Measurements from ENCODE around the gene CNTN6.
"Not testable (repeated sequence)": the region's sequence is repeated elsewhere in the genome, so short reads cannot be mapped to it uniquely, and the experiment has no call there.

CNTN6 gene

DNA sequence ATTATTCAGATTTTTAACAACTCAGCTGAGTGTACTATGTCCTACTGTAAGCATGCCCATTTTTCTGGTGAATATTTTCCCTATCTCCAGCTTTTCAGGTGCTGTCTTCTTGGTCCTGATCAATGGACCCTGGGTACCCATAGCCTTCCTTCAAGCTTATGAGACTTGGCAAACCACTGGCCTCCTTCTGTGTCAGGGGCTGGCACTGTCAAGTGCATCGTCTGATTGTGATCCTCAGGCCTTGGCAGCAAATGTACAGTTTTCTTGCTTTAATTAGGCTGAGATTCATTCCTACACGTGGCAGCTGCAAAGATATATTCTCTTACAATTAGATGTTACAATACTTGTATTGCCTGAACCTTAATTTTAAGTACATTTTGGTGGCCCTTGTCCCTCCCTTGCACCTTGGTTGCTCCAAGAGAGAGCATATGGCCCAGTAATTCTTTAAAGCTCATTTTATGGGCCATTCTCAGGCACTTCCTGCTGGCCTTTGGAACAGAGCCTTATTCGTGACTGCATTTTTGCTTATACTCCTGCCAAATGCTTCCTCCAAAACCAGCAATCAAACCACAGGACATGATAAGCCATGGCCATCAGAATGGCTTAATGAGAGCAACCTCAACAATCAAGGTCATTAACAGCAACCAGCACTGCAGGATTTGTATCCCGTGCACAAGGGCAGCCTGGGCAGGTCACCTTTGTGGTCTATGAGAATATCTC lies 179.9 kb downstream of the CNTN6 start:
- in situ Hi-C loops (cut with MboI; ENCODE audit: low sequenced_read_pairs): no loop called here

DNA sequence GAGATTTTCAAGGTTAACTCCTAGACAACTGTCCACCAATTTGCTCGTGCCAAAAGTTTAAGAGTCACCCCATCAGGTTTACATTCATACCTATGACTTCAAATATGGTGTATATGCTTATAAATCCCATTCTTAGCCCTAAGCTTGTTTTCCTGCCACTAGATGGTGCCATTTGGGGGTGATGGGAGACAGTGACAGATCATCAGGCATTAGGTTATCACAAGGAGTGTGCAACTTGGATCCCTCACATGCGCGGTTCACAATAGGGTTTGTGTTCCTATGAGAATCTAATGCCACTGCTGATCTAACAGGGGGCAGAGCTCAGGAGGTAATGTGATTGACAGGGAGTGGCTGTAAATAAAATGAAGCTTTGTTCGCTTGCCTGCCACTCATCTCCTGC lies 182.7 kb downstream of the CNTN6 start:
- in situ Hi-C loops (cut with MboI; ENCODE audit: low sequenced_read_pairs): no loop called here

DNA sequence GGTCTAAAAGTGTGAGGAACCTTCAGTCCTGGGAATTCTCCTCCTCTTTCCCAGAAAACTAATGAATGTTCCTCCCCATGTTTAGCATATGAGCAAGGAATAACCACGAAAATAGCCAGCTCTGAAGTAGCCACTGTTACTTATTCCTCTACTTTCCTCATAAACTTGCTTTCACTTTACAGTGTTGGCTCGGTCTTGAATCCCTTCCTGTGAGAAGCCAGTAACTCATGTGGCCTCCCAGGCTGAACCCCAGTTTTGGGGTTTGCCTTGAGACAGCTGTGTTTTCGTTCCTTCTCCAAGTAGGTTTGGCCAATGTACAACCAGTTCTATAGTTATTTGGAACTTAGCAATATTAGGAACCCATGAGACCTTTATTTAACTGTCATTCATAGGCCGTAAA lies 195.0 kb downstream of the CNTN6 start:
- in situ Hi-C loops (cut with MboI; ENCODE audit: low sequenced_read_pairs): no loop called here

DNA sequence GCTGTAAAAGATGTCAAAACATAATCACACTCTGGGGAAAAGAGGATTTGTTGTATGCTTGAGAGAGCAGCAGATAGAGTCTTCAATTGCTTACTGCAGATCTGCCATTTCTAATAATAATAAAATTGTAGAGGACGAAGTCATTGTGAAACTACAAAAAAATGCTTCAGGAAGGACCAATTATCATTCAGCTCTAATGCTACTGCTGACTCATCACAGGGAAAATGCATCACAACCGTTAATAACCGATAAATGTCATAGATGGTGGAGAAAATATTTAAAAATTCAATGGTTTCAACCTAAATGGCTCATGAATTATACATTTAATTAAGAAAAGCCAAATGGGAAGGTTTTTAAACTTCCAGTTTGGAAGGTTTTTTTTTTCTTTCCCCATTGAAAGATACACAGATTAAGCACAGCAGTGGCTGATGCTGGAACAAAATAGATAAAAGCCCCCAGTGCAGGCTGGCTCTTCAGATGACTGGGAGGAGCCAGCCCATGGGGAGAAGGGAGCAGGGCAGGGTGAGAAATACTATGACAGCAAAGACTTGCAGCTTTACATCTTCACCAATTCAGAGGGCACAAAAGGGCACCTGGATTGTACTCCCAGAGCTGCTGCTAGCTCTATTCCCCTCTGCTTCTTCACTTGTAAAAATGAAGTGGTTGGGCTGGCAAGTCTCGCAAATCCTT lies 196.1 kb downstream of the CNTN6 start:
- in situ Hi-C loops (cut with MboI; ENCODE audit: low sequenced_read_pairs): no loop called here

DNA sequence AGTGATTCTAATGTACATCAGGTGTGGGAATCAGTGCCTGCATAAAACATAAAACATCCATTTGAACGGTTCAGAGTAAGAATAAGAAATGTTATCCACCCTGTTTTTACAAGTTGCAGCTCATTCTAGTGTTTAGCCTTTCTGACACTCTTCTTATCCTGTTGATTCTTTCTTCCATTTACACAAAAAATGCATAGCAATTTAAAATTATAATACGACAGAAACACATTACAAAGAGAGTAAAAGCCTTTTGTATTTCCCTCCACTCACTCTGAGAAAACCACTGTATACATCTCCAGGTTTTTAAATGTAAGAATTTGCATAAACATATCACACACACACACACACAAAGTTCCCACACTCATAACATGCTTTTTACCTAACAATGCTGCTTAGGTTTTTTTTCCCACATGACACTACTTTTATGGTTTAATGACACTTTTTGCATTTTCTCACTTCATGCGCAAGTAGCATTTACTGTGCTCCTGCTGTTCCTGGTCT lies 199.8 kb downstream of the CNTN6 start:
- in situ Hi-C loops (cut with MboI; ENCODE audit: low sequenced_read_pairs): no loop called here

DNA sequence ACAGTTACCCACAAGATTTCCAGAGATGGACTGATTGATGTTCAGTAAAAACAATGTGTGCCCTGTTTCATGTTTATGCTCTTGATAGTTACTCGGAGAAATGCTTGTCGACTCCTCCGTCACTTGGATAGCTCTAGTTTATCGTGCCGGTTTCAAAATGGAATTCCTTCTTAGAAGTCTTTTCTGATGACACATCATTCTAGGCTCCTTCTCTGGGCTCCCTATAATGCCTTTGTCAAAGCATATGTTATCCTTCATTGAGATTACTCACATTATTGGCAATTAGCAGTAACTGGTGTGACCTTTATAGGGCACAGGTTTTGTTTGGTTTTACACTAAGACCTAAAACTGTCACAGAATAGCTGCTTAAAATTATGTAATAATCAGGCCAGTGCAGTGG lies 201.8 kb downstream of the CNTN6 start:
- in situ Hi-C loops (cut with MboI; ENCODE audit: low sequenced_read_pairs): no loop called here

DNA sequence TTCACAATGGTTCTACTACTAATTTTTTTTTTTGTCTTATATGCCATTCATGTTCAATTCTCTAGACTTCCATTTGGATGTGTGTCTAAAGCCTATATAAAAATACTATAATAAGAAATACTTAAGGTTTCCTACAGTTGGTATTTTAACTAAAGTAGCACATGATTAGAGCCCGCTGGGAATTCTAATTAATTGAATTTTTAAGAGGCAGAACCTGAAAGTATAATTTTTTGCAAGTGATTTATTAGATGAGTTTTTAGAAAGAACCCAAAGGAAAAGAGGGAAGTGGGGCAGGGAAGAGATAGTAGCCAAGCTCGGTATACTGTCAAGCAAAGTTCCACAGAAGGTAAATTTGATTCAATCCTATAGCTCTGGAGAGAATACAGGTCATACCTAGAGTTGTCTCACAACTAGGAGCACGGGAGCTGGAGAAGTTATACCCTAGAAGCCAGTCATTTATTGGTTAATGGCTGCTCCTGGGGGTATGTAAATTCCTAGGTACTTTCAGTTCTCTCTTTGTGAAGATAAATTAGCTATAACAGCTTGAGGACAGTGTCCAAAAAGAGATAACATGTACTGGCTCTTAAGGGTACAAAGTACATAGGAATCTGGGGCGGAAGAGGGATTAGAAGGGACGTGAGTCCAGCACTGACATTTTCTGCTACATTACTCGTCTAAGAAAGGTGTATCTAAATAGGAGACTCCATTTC lies 225.6 kb downstream of the CNTN6 start:
- in situ Hi-C loops (cut with MboI; ENCODE audit: low sequenced_read_pairs): no loop called here

DNA sequence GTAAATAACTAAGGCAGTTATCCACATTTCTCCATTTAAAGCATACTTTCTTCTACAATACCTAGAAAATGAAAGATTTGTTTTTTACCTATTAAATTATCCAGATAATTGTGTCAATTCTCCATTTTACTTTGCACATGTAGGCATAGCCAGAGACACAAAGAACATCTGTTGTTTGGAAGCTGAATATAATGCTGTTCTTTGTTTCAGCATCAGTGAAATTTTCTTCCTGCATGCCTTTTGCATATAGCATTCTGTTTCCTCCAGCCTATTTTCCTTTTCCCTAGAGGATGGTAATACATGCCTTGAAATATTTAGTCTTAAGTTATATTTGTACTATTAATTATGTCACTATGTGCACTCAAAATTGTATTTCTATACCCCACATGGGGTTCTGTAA lies 233.7 kb downstream of the CNTN6 start:
- in situ Hi-C loops (cut with MboI; ENCODE audit: low sequenced_read_pairs): no loop called here

DNA sequence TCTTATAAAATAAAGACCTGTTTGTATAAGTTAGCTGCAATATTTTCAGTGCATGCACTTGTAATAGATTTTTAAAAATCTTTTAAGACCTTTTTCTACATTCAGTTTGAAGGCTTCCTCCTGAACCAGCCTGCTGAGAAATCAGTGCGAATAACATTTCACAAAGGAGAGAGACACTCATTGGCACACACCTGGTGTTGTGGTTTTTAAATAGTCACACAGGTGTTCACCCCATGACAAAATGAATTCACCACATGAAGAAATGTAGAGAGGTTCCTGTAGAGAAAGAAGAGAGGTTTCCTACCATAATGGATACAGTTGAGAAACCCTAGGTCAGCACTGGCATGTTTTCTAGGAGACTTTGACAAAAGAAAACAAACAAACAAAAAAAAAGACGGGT lies 237.3 kb downstream of the CNTN6 start:
- in situ Hi-C loops (cut with MboI; ENCODE audit: low sequenced_read_pairs): no loop called here

DNA sequence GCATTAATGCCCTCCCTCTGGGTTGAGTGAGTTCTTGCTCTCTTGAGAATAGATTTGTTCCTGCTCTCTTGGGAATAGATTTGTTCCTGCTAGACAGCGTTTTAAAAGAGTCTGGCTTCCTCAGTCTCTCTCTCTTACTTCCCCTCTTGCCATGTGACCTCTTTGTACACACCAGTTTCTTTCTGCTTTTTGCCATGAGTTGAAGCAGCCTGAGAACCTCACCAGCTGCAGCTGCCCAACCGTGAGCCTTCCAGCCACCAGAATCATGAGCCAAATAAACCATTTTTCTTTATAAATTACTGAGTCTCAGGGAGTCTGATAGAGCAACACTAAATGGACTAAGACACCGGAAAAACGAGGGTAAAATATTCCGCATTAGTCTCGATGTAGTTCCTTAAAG lies 253.6 kb downstream of the CNTN6 start:
- in situ Hi-C loops (cut with MboI; ENCODE audit: low sequenced_read_pairs): no loop called here

DNA sequence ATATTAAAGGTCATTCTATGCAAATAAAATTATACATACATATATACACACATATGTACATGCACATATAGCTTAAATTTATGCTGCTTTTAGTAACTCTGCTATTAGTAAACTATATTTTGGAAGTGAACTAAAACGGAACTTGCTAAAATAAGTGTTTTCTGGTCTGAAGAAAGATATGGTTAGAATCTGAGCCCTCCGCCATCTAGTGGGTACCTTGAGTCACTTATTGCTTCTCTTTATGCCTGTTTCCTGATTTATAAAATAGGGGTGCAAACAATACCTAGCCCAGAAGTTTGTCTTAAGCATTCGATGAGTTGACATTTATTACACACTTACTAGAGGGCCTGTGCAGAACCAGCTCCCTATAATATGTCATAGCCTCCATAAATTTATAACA lies 255.7 kb downstream of the CNTN6 start:
- in situ Hi-C loops (cut with MboI; ENCODE audit: low sequenced_read_pairs): no loop called here

DNA sequence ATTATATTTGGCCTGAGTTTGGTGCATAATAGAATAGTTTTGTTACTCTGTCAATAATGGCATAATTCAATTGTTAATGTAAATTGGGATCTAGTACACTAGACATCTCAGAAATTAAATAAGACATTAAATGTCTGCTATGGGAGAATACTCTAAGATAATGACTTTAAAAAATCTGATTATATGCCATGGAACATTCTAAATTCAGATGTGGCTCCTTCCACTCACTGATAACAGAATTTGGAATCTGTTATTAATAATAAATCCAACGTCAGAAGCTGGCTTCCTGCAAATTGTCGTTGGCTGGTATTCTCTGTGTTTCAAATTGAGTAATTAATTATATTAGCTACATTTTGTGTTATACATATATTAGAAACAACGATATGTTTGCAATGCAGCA lies 258.1 kb downstream of the CNTN6 start:
- in situ Hi-C loops (cut with MboI; ENCODE audit: low sequenced_read_pairs): no loop called here

DNA sequence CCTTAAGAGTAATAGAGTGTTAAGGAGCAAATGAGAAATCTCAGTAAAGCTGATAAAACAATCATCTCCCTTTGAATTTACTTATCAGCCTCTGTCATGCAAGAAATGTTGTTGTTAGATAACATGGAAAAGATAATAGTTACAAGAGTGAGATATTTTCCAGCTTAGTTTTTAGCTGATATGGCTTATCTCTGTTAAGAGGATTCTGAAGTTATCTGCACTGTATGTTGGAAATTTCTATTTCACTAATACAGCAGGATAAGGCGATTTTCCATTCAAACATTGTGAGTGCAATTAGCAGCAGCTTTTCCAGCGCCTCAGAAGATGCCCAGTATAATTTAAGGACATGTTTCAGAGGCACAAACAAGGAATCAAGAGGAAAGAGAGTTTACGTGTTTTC lies 262.9 kb downstream of the CNTN6 start:
- in situ Hi-C loops (cut with MboI; ENCODE audit: low sequenced_read_pairs): no loop called here

DNA sequence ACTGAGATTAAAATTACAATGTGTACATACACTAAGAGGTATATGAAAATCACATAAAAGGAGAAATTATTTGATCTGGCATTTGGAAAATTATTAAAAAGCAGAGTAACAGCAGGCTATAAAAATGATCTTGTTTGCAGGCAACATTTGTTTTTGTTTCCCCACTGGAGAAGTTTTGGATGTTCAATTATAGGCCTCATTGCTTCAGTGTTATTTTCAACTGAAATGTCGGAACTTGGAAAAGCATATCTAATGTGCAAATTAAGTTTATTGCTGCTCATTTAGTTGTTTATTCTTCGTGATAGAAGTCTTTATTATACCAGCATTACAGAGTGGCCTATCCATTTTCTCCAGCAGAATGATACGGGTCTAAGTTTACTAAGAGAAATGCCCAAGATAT lies 263.3 kb downstream of the CNTN6 start:
- in situ Hi-C loops (cut with MboI; ENCODE audit: low sequenced_read_pairs): no loop called here

DNA sequence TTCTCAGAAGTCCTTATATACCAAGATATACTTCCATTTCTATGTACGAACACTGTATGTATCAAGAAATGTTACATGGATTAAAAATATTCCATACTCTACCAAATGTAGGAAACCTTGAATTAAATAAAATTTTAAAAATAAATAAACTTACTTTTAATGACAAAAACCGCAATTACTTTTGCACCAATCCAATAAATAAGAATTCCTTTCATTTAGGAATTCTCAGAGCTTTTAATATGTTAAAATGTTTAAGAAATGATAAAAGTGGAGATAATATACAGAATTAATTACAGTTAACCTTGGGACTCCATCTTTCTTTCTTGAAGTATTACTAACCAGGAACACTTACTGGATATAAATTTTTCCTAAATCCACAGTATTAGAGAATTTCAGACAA lies 272.7 kb downstream of the CNTN6 start:
- in situ Hi-C loops (cut with MboI; ENCODE audit: low sequenced_read_pairs): no loop called here

DNA sequence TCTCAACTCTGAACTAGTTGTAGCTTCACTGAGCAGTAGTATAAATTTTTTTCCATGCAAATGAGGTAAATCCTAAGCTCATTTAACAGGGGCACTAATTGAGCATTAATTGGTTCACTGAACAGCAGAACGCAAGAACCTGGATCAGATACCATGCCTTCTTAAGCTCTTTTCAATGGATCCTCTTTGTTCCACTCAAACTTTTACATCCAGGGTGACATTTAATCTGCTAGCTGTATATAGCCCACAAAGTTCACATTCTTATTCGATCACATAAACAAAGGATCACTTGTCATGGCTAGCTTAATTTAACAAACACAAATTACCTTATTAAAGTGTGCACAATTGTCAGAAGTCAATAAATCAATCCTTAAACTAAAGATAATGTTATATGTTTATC lies 281.6 kb downstream of the CNTN6 start:
- in situ Hi-C loops (cut with MboI; ENCODE audit: low sequenced_read_pairs): no loop called here

DNA sequence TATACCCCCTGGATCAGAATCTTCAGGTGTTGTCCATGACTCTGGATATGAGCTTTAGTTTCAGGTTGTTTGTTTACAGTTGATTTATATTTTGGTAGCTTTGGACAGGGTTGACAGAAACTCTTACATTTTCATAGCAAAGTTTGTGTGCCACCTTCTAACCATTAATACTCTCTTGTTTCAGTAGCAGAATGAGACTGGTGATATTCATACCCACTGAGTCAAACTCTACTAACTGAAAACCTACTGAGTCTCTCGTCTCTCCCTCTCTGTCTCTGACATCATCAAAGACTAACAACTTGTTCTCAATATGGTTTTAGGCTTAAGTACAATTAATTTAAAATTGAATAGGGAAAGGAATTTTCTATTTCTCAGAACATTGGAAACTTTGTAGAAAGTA lies 282.3 kb downstream of the CNTN6 start:
- in situ Hi-C loops (cut with MboI; ENCODE audit: low sequenced_read_pairs): no loop called here

DNA sequence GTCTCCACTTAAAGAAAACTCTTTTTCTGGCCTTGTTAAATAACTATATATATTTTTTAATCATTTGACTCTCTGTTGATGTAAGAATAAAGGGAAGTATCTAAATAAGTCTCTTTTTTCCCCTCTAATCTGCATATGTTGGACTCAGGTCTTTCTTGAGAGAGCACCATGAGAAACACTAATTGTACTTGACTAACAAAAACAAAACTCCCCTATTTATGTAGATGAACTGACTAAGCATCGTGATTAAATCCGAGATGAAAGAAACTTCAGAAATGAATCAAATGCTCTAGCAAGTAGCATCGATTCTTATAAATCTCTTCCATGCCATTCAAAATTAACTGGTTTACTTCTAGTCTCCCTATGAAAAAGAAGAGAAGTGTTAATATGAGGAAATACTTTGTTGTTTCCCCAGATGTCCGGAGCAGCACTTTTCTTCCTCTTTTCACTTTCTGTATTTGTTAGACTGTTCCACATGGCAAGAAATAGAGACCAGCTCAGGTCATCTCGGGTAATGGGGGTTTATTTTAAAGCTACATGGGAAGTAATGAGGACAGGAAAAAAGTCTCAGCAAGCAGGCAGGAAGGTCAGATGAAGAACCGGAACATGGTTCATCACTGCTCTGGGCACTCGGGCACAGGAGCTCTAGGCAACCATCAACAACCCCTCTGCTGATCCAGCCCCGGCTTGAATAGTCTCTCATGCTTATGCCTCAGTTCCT lies 288.3 kb downstream of the CNTN6 start:
- in situ Hi-C loops (cut with MboI; ENCODE audit: low sequenced_read_pairs): no loop called here

DNA sequence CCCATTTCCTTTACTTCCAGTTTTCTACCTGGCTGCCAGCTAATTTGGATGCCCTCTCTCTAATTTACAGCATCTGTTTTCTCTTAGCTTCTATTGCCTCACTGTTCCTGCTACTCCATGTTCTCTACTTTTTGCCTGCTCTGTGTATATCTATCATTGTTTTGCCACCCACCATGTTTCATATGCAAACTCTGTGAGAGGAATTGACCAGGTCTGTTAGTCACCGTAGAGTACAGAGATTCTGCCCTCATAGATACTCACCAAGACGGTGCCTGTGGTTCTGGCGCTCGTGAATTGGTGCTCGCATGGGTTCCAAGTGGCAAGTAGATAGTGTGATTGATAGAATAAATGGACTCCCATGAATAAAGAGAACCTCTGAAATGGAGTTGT lies 288.8 kb downstream of the CNTN6 start:
- in situ Hi-C loops (cut with MboI; ENCODE audit: low sequenced_read_pairs): no loop called here

DNA sequence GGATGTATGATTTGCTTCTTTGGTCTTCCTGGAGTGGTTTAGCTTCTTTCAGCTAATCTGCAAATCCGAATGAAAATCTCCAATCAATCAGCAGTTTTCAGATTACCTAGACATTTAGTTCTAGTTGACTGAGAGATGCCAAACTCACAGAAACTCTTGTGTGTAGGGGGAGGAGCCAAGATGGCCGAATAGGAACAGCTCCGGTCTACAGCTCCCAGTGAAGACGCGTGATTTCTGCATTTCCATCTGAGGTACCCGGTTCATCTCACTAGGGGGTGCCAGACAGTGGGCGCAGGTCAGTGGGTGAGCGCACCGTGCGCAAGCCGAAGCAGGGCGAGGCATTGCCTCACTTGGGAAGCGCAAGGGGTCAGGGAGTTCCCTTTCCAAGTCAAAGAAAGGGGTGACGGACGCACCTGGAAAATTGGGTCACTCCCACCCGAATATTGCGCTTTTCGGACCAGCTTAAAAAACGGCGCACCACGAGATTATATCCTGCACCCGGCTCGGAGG lies 294.6 kb downstream of the CNTN6 start:
- in situ Hi-C loops (cut with MboI; ENCODE audit: low sequenced_read_pairs): not testable (repeated sequence)

DNA sequence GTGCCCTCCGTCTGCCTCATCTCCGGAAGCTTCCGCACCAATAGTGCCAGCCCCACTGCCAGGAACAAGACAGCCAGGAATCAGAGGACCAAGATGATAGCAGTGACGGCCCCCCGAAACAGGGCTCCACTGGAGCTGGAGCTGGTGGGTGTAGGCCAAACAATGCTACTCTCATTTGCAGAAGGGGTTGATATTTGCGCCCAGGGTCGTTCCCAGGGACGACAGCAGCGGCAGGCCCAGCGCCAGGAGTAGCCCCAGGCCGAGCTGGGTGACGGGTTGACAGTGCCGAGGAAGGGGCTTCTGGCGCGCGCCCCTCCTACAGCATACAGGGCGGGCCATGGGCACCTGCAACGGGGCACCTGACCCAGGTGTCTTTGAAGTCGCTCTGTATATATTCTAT lies 301.4 kb downstream of the CNTN6 start:
- in situ Hi-C loops (cut with MboI; ENCODE audit: low sequenced_read_pairs): no loop called here

All from HL-60/S4 treated with retinoic acid at 250 ng/mL for 4 days and 3 days (cell line).